ENCODE data around the gene LRGUK. TPM values are rescaled to one million over a fixed set of nuclear protein-coding genes. Genes with fewer than 3 reads are reported as not detected.

The LRGUK gene
- total and polyA plus RNA-seq, 2 of the 8 experiments (the other 6 are each of a cell fraction or from before 2014, with no cell fraction given), result 1.5 to 3.6 TPM

GRCh38 chr7:134084488-134085144 is 42.5 kb upstream of the LRGUK start:
- H3K79me1 ChIP-seq (ENCODE audit: low read depth, low read length), result no peaks in the 10 kb centered on the region
- no peak overlapping the region for H2BK12ac ChIP-seq (ENCODE audit: low read depth, low read length)
- no peak overlapping the region for H3K18ac ChIP-seq (ENCODE audit: extremely low read depth, low read length)
- no peak overlapping the region for H3K27ac ChIP-seq (ENCODE audit: low read depth, low read length)
- no peak overlapping the region for H2BK15ac ChIP-seq (ENCODE audit: low read length)
- peaks cover 23 to 25% of the 10 kb centered on the region in 2 experiments for H3K9me3 ChIP-seq (ENCODE audit: insufficient read depth in 2 of 2, low read depth in 1 of 2, low read length in 1 of 2)
- H2AFZ ChIP-seq (ENCODE audit: low read length), result no peak overlapping the region
- H2BK20ac ChIP-seq (ENCODE audit: low read length), result no peak overlapping the region
- no peak overlapping the region for H2BK120ac ChIP-seq (replicated peaks; ENCODE audit: low read depth, low read length)
- H3K23me2 ChIP-seq (ENCODE audit: low read depth, low read length), result no peaks in the 10 kb centered on the region
- H2AK5ac ChIP-seq (ENCODE audit: low read depth, low read length), result no peak overlapping the region
- no peak overlapping the region for H3K4ac ChIP-seq (replicated peaks; ENCODE audit: insufficient read length, low read depth, low read length)
- no peak overlapping the region for H3K9ac ChIP-seq (replicated peaks in 1 of 4; ENCODE audit: extremely low read depth in 1 of 4, low read depth in 3 of 4, low read length in 3 of 4)
- POLR2A ChIA-PET (ENCODE audit: partially characterized antibody), result no interaction called here
- no peaks in the 10 kb centered on the region for H3K27me3 ChIP-seq (replicated peaks in 1 of 4; ENCODE audit: control insufficient read depth in 3 of 4, extremely low read depth in 1 of 4, insufficient read depth in 3 of 4, low read length in 3 of 4)
- H3K23ac ChIP-seq (ENCODE audit: insufficient read length), result no peak overlapping the region
- no peak overlapping the region for H4K5ac ChIP-seq (ENCODE audit: insufficient read length, low read depth, low read length)
- CTCF ChIA-PET (ENCODE audit: partially characterized antibody), result interaction anchor here (1.1 kb wide), 1 partner anchor 16 kb away, joined by 3 read pairs; no protein-coding TSS in a partner anchor
- WGBS, 2 experiments (ENCODE audit: extremely low coverage in 1 of 2, insufficient coverage in 1 of 2, insufficient read length in 1 of 2, insufficient replicate concordance in 2 of 2, low coverage in 1 of 2, low lambda C conversion rate in 2 of 2, missing lambda C conversion rate in 1 of 2), result 96% methylated on average over 2 of the region's 3 CpGs; no CpG with 5 or more reads in 1 of the 2 experiments
- H3K79me2 ChIP-seq (ENCODE audit: control insufficient read depth in 1 of 2, insufficient read depth in 2 of 2, low read length in 2 of 2), result no peaks in the 10 kb centered on the region
- H3K4me3 ChIP-seq (ENCODE audit: extremely low read depth in 1 of 4, insufficient read depth in 2 of 4, low read depth in 3 of 4, low read length in 4 of 4), result no peak overlapping the region
- H4K91ac ChIP-seq (replicated peaks; ENCODE audit: insufficient read length, low read length), result no peak overlapping the region
- H4K8ac ChIP-seq (ENCODE audit: extremely low read depth, insufficient read depth, low read length), result no peak overlapping the region
- no peaks in the 10 kb centered on the region for H3K4me1 ChIP-seq (replicated peaks in 1 of 4; ENCODE audit: control insufficient read depth in 3 of 4, insufficient read depth in 4 of 4, low read length in 3 of 4)
- no peak overlapping the region for H3K14ac ChIP-seq (ENCODE audit: insufficient read length)
- H3K36me3 ChIP-seq (ENCODE audit: control insufficient read depth in 2 of 4, insufficient read depth in 4 of 4, low read length in 3 of 4), result peaks cover 0 to 6% (median 0%) of the 10 kb centered on the region in 4 experiments; a peak in 2 of 8 replicates
- H4K20me1 ChIP-seq (replicated peaks in 1 of 2; ENCODE audit: control insufficient read depth in 1 of 2, insufficient read depth in 2 of 2, low read length in 2 of 2), result no peaks in the 10 kb centered on the region
- TF ChIP-seq ASH2L (IDR thresholded peaks at IDR 0.05; ENCODE audit: low read length) (no peak), GTF2F1 (IDR thresholded peaks at IDR 0.05; ENCODE audit: borderline replicate concordance, low read depth, low read length) (no peak), SP2 (IDR thresholded peaks at IDR 0.05; ENCODE audit: low read length) (no peak), HDAC6 (IDR thresholded peaks at IDR 0.05; ENCODE audit: low read depth, low read length) (no peak), ATF2 (IDR thresholded peaks at IDR 0.05; ENCODE audit: low read length) (no peak), POLR2A (IDR thresholded peaks at IDR 0.05; ENCODE audit: control extremely low read depth in 1 of 2, low read depth in 2 of 2, low read length in 2 of 2) (no peak), NRF1 (IDR thresholded peaks at IDR 0.05; ENCODE audit: low read depth, low read length) (no peak), SAP30 (IDR thresholded peaks at IDR 0.05; ENCODE audit: insufficient read depth, insufficient replicate concordance, low read length) (no peak), KDM1A (IDR thresholded peaks at IDR 0.05; ENCODE audit: borderline replicate concordance, low read length) (no peak)
- no peak overlapping the region for H3K4me2 ChIP-seq (ENCODE audit: insufficient read depth in 1 of 2, low read depth in 2 of 2, low read length in 2 of 2)
- H2BK5ac ChIP-seq (ENCODE audit: low read depth, low read length), result no peak overlapping the region
- no peak overlapping the region for H3K56ac ChIP-seq (replicated peaks; ENCODE audit: insufficient read length, low read depth, low read length)
- DNase-seq (ENCODE audit: low read depth in 1 of 2, low spot score in 2 of 2), result no peak
- FAIRE-seq, result no peak
